GM12878 (cell line): ENCODE results near the gene PGLYRP4. TPM values are rescaled to one million over a fixed set of nuclear protein-coding genes. Genes with fewer than 3 reads are reported as not detected.

Experiments used
- ATAC-seq: fragments of 200-7000 bp; cut with Tn5 transposase; 3 replicates; pipeline ENCODE4 v1.9.1; 2020; ENCODE audit warnings: mild to moderate bottlenecking, moderate library complexity
- BruUV-seq: library from RNA; stranded (reverse); fragments of 400-500 nt; replicated peaks from 2 replicates; lab custom pipeline; 2021; lab: Mats Ljungman, UMichigan
- CTCF ChIA-PET: fragments of 300-600 bp; sonication (Branson Sonifier 250); formaldehyde crosslinking; extraction: SDS; loops from one replicate; lab custom pipeline; 2021; ENCODE audit warnings: inconsistent platforms; lab: Yijun Ruan, JAX
- POLR2A ChIA-PET: fragments of 350-600 bp; formaldehyde crosslinking; extraction: SDS; loops from one replicate; lab custom pipeline; 2021; ENCODE audit warnings: inconsistent platforms; lab: Charles Lee
- RAD21 ChIA-PET: fragments of 300-600 bp; sonication (Branson Sonifier 250); formaldehyde crosslinking; loops from one replicate; lab custom pipeline; 2023; ENCODE audit warnings: antibody characterized with exemption; ENCODE audit not compliant: unreplicated experiment; lab: Charles Lee
- SMC1A ChIA-PET: fragments of 300-600 bp; sonication (Branson Sonifier 250); formaldehyde crosslinking; loops from one replicate; lab custom pipeline; 2023; ENCODE audit not compliant: unreplicated experiment, uncharacterized antibody; lab: Charles Lee
- DNase-seq: peaks from one replicate; pipeline ENCODE4 v3.0.0-alpha.2; 2011; ENCODE audit warnings: low read depth, low spot score
- FAIRE-seq: peaks from 3 replicates; lab custom pipeline; 2011; peaks lifted over from hg19 to GRCh38; lab: Jason Lieb, UNC
- H2AFZ ChIP-seq: 2 replicates; pipeline ENCODE4 v1.6.0; 2011; ENCODE audit warnings: low read depth, low read length, control low read depth; ENCODE audit not compliant: control insufficient read depth
- H3K27ac ChIP-seq: 2 replicates; pipeline ENCODE4 v1.5.1; 2011; ENCODE audit warnings: control low read depth; ENCODE audit not compliant: control insufficient read depth, insufficient read depth
- H3K27me3 ChIP-seq, 2 experiments: replicated peaks in 1 of 2; 2 replicates each; pipeline versions ENCODE4 v1.6.0 to v1.6.1; 2011; ENCODE audit warnings: low read length in 1 of 2; ENCODE audit not compliant: control insufficient read depth in 2 of 2, insufficient read depth in 2 of 2
- H3K36me3 ChIP-seq, 2 experiments: 2 replicates each; pipeline ENCODE4 v1.5.1; 2011; ENCODE audit warnings: low read length in 1 of 2; ENCODE audit not compliant: control insufficient read depth in 2 of 2, insufficient read depth in 2 of 2
- H3K4me1 ChIP-seq: 2 replicates; pipeline ENCODE4 v1.6.1; 2011; ENCODE audit warnings: mild to moderate bottlenecking, low read length, moderate library complexity, mixed read lengths; ENCODE audit not compliant: control insufficient read depth, insufficient read depth
- H3K4me2 ChIP-seq: 2 replicates; pipeline ENCODE4 v1.6.0; 2011; ENCODE audit warnings: control low read depth; ENCODE audit not compliant: control insufficient read depth, insufficient read depth
- H3K4me3 ChIP-seq: fragments of 200-600 bp; sonication (generic); 2 replicates; pipeline ENCODE4 v1.5.1; 2016
- H3K79me2 ChIP-seq: 2 replicates; pipeline ENCODE4 v1.6.0; 2011; ENCODE audit warnings: low read length; ENCODE audit not compliant: control insufficient read depth, insufficient read depth
- H3K9ac ChIP-seq: 2 replicates; pipeline ENCODE4 v1.8.0; 2011; ENCODE audit warnings: low read length, control low read depth, mixed read lengths; ENCODE audit not compliant: control insufficient read depth, insufficient read depth
- H3K9me3 ChIP-seq: replicated peaks from 3 replicates; pipeline ENCODE4 v1.5.1; 2011; ENCODE audit warnings: mild to moderate bottlenecking, low read length; ENCODE audit not compliant: control insufficient read depth, insufficient read depth
- H4K20me1 ChIP-seq: 2 replicates; pipeline ENCODE4 v1.6.0; 2011; ENCODE audit not compliant: control insufficient read depth, insufficient read depth
- IKZF1 ChIP-seq: fragments of 450-650 bp; conservative IDR thresholded peaks from 2 replicates; pipeline ENCODE4 v1.6.1; 2017; ENCODE audit warnings: antibody characterized with exemption, mild to moderate bottlenecking
- TCF7 ChIP-seq: IDR thresholded peaks from 2 replicates; pipeline ENCODE4 v1.6.1; 2014; ENCODE audit warnings: antibody characterized with exemption, borderline replicate concordance
- WGBS: methylation state at CpG from one replicate; pipeline ENCODE4 v1.1.6; 2016; ENCODE audit warnings: low lambda C conversion rate; ENCODE audit not compliant: insufficient replicate concordance, insufficient coverage; ENCODE audit errors: missing lambda C conversion rate; 5-methylcytosine and 5-hydroxymethylcytosine counted together
- in situ Hi-C: fragments of 300-500 bp; cut with MboI; formaldehyde crosslinking; loops from 9 replicates; pipeline ENCODE4 v1.14.3; 2018; ENCODE audit warnings: mixed read lengths
- intact Hi-C: fragments of 100-400 bp; cut with micrococcal nuclease; formaldehyde crosslinking; loops from one replicate; pipeline ENCODE4 v1.14.2; 2022; ENCODE audit not compliant: unreplicated experiment
- polyA plus RNA-seq, 11 experiments: library from polyadenylated mRNA; depleted of rRNA in 4 of 11; unstranded in 6 of 11; stranded (reverse) in 5 of 11; fragments of >200 nt; fragmentation: Nextera tagmentation in 4 of 11; fragmentation: Illumina TruSeq in 1 of 11; extraction: Ambion mirVana in 4 of 11; extraction: Trizol in 1 of 11; gene quantifications; 1 replicate in 1 of 11; 2 replicates in 10 of 11; pipeline versions ENCODE4 v1.2.1 to v1.2.3, GENCODE V29; 2011 to 2016; ENCODE audit warnings: inconsistent platforms in 2 of 11, missing spikeins in 2 of 11, low read depth in 1 of 11
- total RNA-seq, 4 experiments: library from RNA; depleted of rRNA in 3 of 4; stranded (reverse); fragments of >200 nt in 3 of 4; fragmentation: Illumina TruSeq in 1 of 4; extraction: Trizol in 1 of 4; gene quantifications; 2 replicates each; pipeline versions ENCODE4 v1.2.1 to v1.2.3, GENCODE V29; 2013 to 2021
- TF ChIP-seq, protein P1 (sequence below): fragments of 450-650 bp; IDR thresholded peaks from 2 replicates; pipeline ENCODE4 v1.6.1; 2016; ENCODE audit warnings: mild to moderate bottlenecking
- TF ChIP-seq, protein P2 (sequence below): fragments of 450-650 bp; IDR thresholded peaks from 2 replicates; pipeline ENCODE4 v1.6.1; 2017; ENCODE audit warnings: mild to moderate bottlenecking, moderate library complexity

Gene PGLYRP4
- total and polyA plus RNA-seq, 10 of the 15 experiments (the other 5 are each of a cell fraction or from before 2014, with no cell fraction given): 0.22 to 3.0 (median 0.44) TPM

DNA sequence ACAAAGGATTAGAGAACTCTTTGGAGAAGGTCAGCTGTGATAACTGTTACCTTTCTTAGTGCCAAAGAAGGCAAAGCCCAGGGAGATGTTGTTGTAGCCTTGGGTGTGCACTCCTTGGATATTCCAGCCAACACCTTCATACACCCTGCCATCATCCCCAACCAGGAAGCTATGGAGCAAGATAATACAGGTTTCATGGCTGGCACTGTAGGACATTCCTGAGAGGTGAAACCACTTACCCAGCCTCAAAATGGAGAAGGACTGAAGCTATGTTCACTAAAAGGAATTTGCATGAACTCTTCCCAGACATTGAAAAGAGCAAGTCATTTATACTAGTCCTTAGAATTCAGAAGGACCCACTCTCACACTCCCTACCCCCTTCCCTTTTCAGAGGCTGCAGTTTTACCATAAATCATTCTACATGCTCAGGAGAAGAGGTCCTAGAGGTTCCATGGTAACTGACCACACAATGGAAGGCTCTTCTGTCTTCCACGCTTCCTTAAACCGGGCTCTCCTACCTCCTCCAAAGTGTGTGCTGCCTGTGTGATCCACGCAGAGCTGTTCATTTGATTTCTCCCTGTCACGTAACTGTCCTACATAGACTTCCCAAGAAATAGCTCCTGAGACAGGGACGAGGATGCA is 5.5 kb downstream of the PGLYRP4 start:
- Histone ChIP-seq H3K27me3 (no peaks in the 10 kb centered on the region), H3K79me2 (peaks cover 17% of the 10 kb centered on the region), H2AFZ (peak overlapping the region; percentile 15), H3K4me3 (peak overlapping the region; percentile 55; the same call in 1 of the 2 replicates), H3K36me3 (no peaks in the 10 kb centered on the region), H3K4me1 (peaks cover 30% of the 10 kb centered on the region), H3K9ac (peak overlapping the region; percentile 70), H4K20me1 (no peaks in the 10 kb centered on the region), H3K27ac (peak overlapping the region; percentile 86), H3K4me2 (peak overlapping the region; percentile 77), H3K9me3 (no peaks in the 10 kb centered on the region)
- SMC1A ChIA-PET: interaction anchor here (0.5 to 4.9 kb wide), 20 partner anchors 8 to 881 kb away, joined by 3 to 27 read pairs (median 4); partner anchors contain the start of gene PGLYRP3
- DNase-seq (no peak), ATAC-seq (no peak), FAIRE-seq (no peak)
- 16% methylated on average over 5 of the region's 5 CpGs for WGBS
- in situ Hi-C loops (no loop called here), intact Hi-C loops (loop anchor here (5.0 kb wide), 1 partner anchor 81 kb away; no protein-coding TSS in a partner anchor)
- TF ChIP-seq IKZF1 (0 out of 2 replicates have a peak, but pooled peaks have one; percentile 5), TCF7 (no peak)
- TF ChIP-seq, protein P1, sequence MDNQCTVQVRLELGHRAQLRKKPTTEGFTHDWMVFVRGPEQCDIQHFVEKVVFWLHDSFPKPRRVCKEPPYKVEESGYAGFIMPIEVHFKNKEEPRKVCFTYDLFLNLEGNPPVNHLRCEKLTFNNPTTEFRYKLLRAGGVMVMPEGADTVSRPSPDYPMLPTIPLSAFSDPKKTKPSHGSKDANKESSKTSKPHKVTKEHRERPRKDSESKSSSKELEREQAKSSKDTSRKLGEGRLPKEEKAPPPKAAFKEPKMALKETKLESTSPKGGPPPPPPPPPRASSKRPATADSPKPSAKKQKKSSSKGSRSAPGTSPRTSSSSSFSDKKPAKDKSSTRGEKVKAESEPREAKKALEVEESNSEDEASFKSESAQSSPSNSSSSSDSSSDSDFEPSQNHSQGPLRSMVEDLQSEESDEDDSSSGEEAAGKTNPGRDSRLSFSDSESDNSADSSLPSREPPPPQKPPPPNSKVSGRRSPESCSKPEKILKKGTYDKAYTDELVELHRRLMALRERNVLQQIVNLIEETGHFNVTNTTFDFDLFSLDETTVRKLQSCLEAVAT: 0 out of 2 replicates have a peak, but pooled peaks have one; percentile 26
- TF ChIP-seq, protein P2, sequence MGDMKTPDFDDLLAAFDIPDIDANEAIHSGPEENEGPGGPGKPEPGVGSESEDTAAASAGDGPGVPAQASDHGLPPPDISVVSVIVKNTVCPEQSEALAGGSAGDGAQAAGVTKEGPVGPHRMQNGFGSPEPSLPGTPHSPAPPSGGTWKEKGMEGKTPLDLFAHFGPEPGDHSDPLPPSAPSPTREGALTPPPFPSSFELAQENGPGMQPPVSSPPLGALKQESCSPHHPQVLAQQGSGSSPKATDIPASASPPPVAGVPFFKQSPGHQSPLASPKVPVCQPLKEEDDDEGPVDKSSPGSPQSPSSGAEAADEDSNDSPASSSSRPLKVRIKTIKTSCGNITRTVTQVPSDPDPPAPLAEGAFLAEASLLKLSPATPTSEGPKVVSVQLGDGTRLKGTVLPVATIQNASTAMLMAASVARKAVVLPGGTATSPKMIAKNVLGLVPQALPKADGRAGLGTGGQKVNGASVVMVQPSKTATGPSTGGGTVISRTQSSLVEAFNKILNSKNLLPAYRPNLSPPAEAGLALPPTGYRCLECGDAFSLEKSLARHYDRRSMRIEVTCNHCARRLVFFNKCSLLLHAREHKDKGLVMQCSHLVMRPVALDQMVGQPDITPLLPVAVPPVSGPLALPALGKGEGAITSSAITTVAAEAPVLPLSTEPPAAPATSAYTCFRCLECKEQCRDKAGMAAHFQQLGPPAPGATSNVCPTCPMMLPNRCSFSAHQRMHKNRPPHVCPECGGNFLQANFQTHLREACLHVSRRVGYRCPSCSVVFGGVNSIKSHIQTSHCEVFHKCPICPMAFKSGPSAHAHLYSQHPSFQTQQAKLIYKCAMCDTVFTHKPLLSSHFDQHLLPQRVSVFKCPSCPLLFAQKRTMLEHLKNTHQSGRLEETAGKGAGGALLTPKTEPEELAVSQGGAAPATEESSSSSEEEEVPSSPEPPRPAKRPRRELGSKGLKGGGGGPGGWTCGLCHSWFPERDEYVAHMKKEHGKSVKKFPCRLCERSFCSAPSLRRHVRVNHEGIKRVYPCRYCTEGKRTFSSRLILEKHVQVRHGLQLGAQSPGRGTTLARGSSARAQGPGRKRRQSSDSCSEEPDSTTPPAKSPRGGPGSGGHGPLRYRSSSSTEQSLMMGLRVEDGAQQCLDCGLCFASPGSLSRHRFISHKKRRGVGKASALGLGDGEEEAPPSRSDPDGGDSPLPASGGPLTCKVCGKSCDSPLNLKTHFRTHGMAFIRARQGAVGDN: 0 out of 2 replicates have a peak, but pooled peaks have one; percentile 6
- BruUV-seq: TSS peak; percentile 77
- POLR2A ChIA-PET: interaction anchor here (0.6 to 1.9 kb wide), 9 partner anchors 8 to 1429 kb away, joined by 3 to 7 read pairs (median 4); partner anchors contain the start of genes CHTOP and S100A2
- RAD21 ChIA-PET: interaction anchor here (0.6 to 4.0 kb wide), 12 partner anchors 10 to 389 kb away, joined by 3 to 26 read pairs (median 4); partner anchors contain the start of gene PGLYRP3
- CTCF ChIA-PET: interaction anchor here (0.5 to 5.8 kb wide), 17 partner anchors 10 to 643 kb away, joined by 3 to 54 read pairs (median 5); partner anchors contain the start of genes PGLYRP3, RAB13 and S100A9
